ENCODE results near the gene SULT1B1.

SULT1B1 gene

GRCh38 chr4:69697536-69698242, 62.7 kb downstream of the SULT1B1 start:
- no peak for DNase-seq (ENCODE audit: low spot score)

GRCh38 chr4:69689599-69689998, 70.8 kb downstream of the SULT1B1 start:
- no peak for DNase-seq (ENCODE audit: low spot score)

- DNase-seq (ENCODE audit: low spot score): no peak
These were observed 75.6 kb downstream of the SULT1B1 start for GRCh38 chr4:69684804-69685203.
